H9 (cell line): ENCODE results near the gene CFAP97D2. TPM values are rescaled to one million over a fixed set of nuclear protein-coding genes. Genes with fewer than 3 reads are reported as not detected.
"Not testable (repeated sequence)": the region's sequence is repeated elsewhere in the genome, so short reads cannot be mapped to it uniquely, and the experiment has no call there.

ENCODE experiments used
- DNase-seq: peaks from one replicate; pipeline ENCODE4 v3.0.0-alpha.2; 2017
- H2AFZ ChIP-seq: one replicate; pipeline ENCODE4 v1.6.1; 2013; ENCODE audit warnings: mild to moderate bottlenecking, low read length, control low read depth, moderate library complexity
- H2AK5ac ChIP-seq: 2 replicates; pipeline ENCODE4 v1.6.1; 2013; ENCODE audit warnings: low read length, control low read depth, mixed read lengths; ENCODE audit not compliant: insufficient read length
- H2BK120ac ChIP-seq: one replicate; pipeline ENCODE4 v1.6.1; 2013; ENCODE audit warnings: low read depth, mild to moderate bottlenecking, low read length, control low read depth, inconsistent platforms; ENCODE audit not compliant: poor library complexity, severe bottlenecking
- H2BK12ac ChIP-seq: 2 replicates; pipeline ENCODE4 v1.6.1; 2013; ENCODE audit warnings: low read length, control low read depth, mixed read lengths, low read depth; ENCODE audit not compliant: insufficient read length
- H2BK15ac ChIP-seq: 2 replicates; pipeline ENCODE4 v1.6.1; 2013; ENCODE audit warnings: low read depth, low read length, control low read depth
- H2BK20ac ChIP-seq: one replicate; pipeline ENCODE4 v1.6.1; 2013; ENCODE audit warnings: low read depth, mild to moderate bottlenecking, low read length, control low read depth, inconsistent platforms; ENCODE audit not compliant: poor library complexity, severe bottlenecking
- H2BK5ac ChIP-seq: 2 replicates; pipeline ENCODE4 v1.6.1; 2013; ENCODE audit warnings: low read length, control low read depth, mixed read lengths; ENCODE audit not compliant: insufficient read length
- H3K14ac ChIP-seq: 2 replicates; pipeline ENCODE4 v1.6.1; 2013; ENCODE audit warnings: low read length, control low read depth; ENCODE audit not compliant: insufficient read depth
- H3K18ac ChIP-seq: 2 replicates; pipeline ENCODE4 v1.6.1; 2013; ENCODE audit warnings: low read depth, mild to moderate bottlenecking, mixed read lengths, low read length, control low read depth; ENCODE audit not compliant: insufficient read length
- H3K23ac ChIP-seq: 2 replicates; pipeline ENCODE4 v1.6.1; 2013; ENCODE audit warnings: low read length, control low read depth, mixed read lengths, low read depth; ENCODE audit not compliant: insufficient read length
- H3K23me2 ChIP-seq: 2 replicates; pipeline ENCODE4 v1.6.1; 2013; ENCODE audit warnings: low read depth, mild to moderate bottlenecking, mixed read lengths, low read length, control low read depth; ENCODE audit not compliant: insufficient read length, poor library complexity, severe bottlenecking
- H3K27ac ChIP-seq: 2 replicates; pipeline ENCODE4 v1.5.1; 2013; ENCODE audit warnings: low read length, control low read depth, mixed read lengths, low read depth; ENCODE audit not compliant: insufficient read length
- H3K27me3 ChIP-seq: 2 replicates; pipeline ENCODE4 v1.6.1; 2013; ENCODE audit warnings: low read length, control low read depth, inconsistent platforms; ENCODE audit not compliant: insufficient read depth
- H3K4ac ChIP-seq: 2 replicates; pipeline ENCODE4 v1.6.1; 2013; ENCODE audit warnings: low read depth, mild to moderate bottlenecking, control low read depth, inconsistent platforms, low read length, moderate library complexity
- H3K4me1 ChIP-seq: 2 replicates; pipeline ENCODE4 v1.6.1; 2013; ENCODE audit warnings: low read length, control low read depth, inconsistent platforms; ENCODE audit not compliant: insufficient read depth
- H3K4me2 ChIP-seq: 2 replicates; pipeline ENCODE4 v1.6.1; 2013; ENCODE audit warnings: low read length, control low read depth, mixed read lengths; ENCODE audit not compliant: insufficient read length, insufficient read depth
- H3K56ac ChIP-seq: 2 replicates; pipeline ENCODE4 v1.6.1; 2013; ENCODE audit warnings: low read depth, mild to moderate bottlenecking, mixed read lengths, low read length, control low read depth; ENCODE audit not compliant: insufficient read length
- H3K79me1 ChIP-seq: 2 replicates; pipeline ENCODE4 v1.6.1; 2013; ENCODE audit warnings: low read depth, mild to moderate bottlenecking, moderate library complexity, low read length, control low read depth, inconsistent platforms; ENCODE audit not compliant: insufficient read depth, poor library complexity, severe bottlenecking
- H3K79me2 ChIP-seq: 2 replicates; pipeline ENCODE4 v1.6.1; 2013; ENCODE audit warnings: low read length, control low read depth, inconsistent platforms; ENCODE audit not compliant: insufficient read depth
- H3K9ac ChIP-seq: 2 replicates; pipeline ENCODE4 v1.6.1; 2013; ENCODE audit warnings: low read length, control low read depth, mixed read lengths; ENCODE audit not compliant: insufficient read length; ENCODE audit errors: extremely low read depth
- H3K9me3 ChIP-seq: one replicate; pipeline ENCODE4 v1.6.1; 2013; ENCODE audit warnings: low read depth, low read length, inconsistent platforms; ENCODE audit not compliant: control insufficient read depth
- H3T11ph ChIP-seq: one replicate; pipeline ENCODE4 v1.6.1; 2013; ENCODE audit warnings: mild to moderate bottlenecking, low read length, control low read depth, inconsistent platforms
- H4K20me1 ChIP-seq: one replicate; pipeline ENCODE4 v1.6.1; 2013; ENCODE audit not compliant: control insufficient read depth, insufficient read length, insufficient read depth
- H4K5ac ChIP-seq: 2 replicates; pipeline ENCODE4 v1.6.1; 2013; ENCODE audit warnings: low read depth, mild to moderate bottlenecking, mixed read lengths, low read length, control low read depth; ENCODE audit not compliant: insufficient read length
- H4K8ac ChIP-seq: replicated peaks from 2 replicates; pipeline ENCODE4 v1.6.1; 2013; ENCODE audit warnings: low read length, control low read depth, mixed read lengths, low read depth; ENCODE audit not compliant: insufficient read length
- H4K91ac ChIP-seq: 2 replicates; pipeline ENCODE4 v1.6.1; 2013; ENCODE audit warnings: low read depth, mild to moderate bottlenecking, moderate library complexity, mixed read lengths, low read length, control low read depth; ENCODE audit not compliant: insufficient read length
- H3K27ac Mint-ChIP-seq, 3 experiments: 2 replicates in 2 of 3; 3 replicates in 1 of 3; pipeline ENCODE4 v1.8.0; 2020 to 2021; ENCODE audit warnings: mixed read lengths in 3 of 3, mild to moderate bottlenecking in 1 of 3, moderate library complexity in 1 of 3
- H3K27me3 Mint-ChIP-seq: 2 replicates; pipeline ENCODE4 v1.8.0; 2021; ENCODE audit warnings: low read depth, mild to moderate bottlenecking, moderate library complexity, mixed read lengths
- H3K36me3 Mint-ChIP-seq, 3 experiments: 2 replicates in 2 of 3; 3 replicates in 1 of 3; pipeline ENCODE4 v1.8.0; 2020 to 2021; ENCODE audit warnings: low read depth in 3 of 3, mixed read lengths in 3 of 3; ENCODE audit not compliant: insufficient read depth in 1 of 3
- H3K4me1 Mint-ChIP-seq, 2 experiments: 2 replicates each; pipeline ENCODE4 v1.8.0; 2020; ENCODE audit warnings: mixed read lengths in 2 of 2
- H3K4me3 Mint-ChIP-seq, 2 experiments: 2 replicates in 1 of 2; 3 replicates in 1 of 2; pipeline ENCODE4 v1.8.0; 2020 to 2021; ENCODE audit warnings: mild to moderate bottlenecking in 2 of 2, mixed read lengths in 2 of 2, moderate library complexity in 1 of 2
- H3K9me3 Mint-ChIP-seq, 2 experiments: 2 replicates in 1 of 2; 3 replicates in 1 of 2; pipeline ENCODE4 v1.8.0; 2020; ENCODE audit warnings: mild to moderate bottlenecking in 2 of 2, mixed read lengths in 2 of 2, moderate library complexity in 1 of 2
- CTCF ChIP-seq: fragments of 200-600 bp; sonication (generic); conservative IDR thresholded peaks from 3 replicates; pipeline ENCODE4 v1.8.0; 2021; ENCODE audit warnings: antibody characterized with exemption, mild to moderate bottlenecking
- WGBS: extraction: QIAGEN DNeasy Blood & Tissue Kit; methylation state at CpG from one replicate; pipeline ENCODE4 v1.1.7; 2013; ENCODE audit warnings: missing lambda C conversion rate, low lambda C conversion rate, mixed read lengths; ENCODE audit not compliant: insufficient read length; ENCODE audit errors: extremely low coverage; 5-methylcytosine and 5-hydroxymethylcytosine counted together
- total RNA-seq: library from RNA; stranded (reverse); gene quantifications from 2 replicates; pipeline ENCODE4 v1.2.1, GENCODE V29; 2021

CFAP97D2 gene
- total RNA-seq, 1 experiment from 2014 or later: not detected

GRCh38 chr13:114132419-114133121, 46.5 kb upstream of the CFAP97D2 start, which contains the start of gene RASA3:
TSS of gene RASA3 (minus strand) at chr13:114132623. CDS start at chr13:114132489, 134 bp downstream.
- Histone ChIP-seq H4K20me1 (no peaks in the 10 kb centered on the region), H2BK12ac (no peak within 1 kb of the TSS), H3K4me2 (peak within 1 kb of the TSS; percentile 96), H3K9ac (peak within 1 kb of the TSS; percentile 25), H3K18ac (peak within 1 kb of the TSS; percentile 13), H2AK5ac (no peak within 1 kb of the TSS), H3K4me1 (peaks cover 5% of the 10 kb centered on the region; the same call in 1 of the 2 replicates), H2BK20ac (no peak within 1 kb of the TSS), H3K4ac (no peak within 1 kb of the TSS), H3K14ac (peak within 1 kb of the TSS; percentile 41; the same call in 1 of the 2 replicates), H4K5ac (no peak within 1 kb of the TSS), H4K8ac (no peak within 1 kb of the TSS), H2BK5ac (no peak within 1 kb of the TSS), H2BK120ac (no peak within 1 kb of the TSS), H3K56ac (no peak within 1 kb of the TSS), H2AFZ (no peak within 1 kb of the TSS), H3K23me2 (peaks cover 10% of the 10 kb centered on the region), H3K79me2 (peaks cover 6% of the 10 kb centered on the region; the same call in 1 of the 2 replicates), H4K91ac (no peak within 1 kb of the TSS), H3T11ph (no peak within 1 kb of the TSS), H3K79me1 (peaks cover 3% of the 10 kb centered on the region), H3K27me3 (no peaks in the 10 kb centered on the region), H3K9me3 (no peaks in the 10 kb centered on the region), H2BK15ac (no peak within 1 kb of the TSS), H3K23ac (peak within 1 kb of the TSS; percentile 79), H3K27ac (no peak within 1 kb of the TSS)
- peaks cover 0 to 6% (median 0%) of the 10 kb centered on the region in 3 experiments; a peak in 2 of 7 replicates for H3K36me3 Mint-ChIP-seq
- DNase-seq: peak; percentile 90
- H3K4me1 Mint-ChIP-seq: peaks cover 44 to 48% of the 10 kb centered on the region in 2 experiments
- peaks cover 0 to 3% of the 10 kb centered on the region in 2 experiments; a peak in 2 of 5 replicates for H3K9me3 Mint-ChIP-seq
- peaks cover 18% of the 10 kb centered on the region for H3K27me3 Mint-ChIP-seq
- H3K4me3 Mint-ChIP-seq: peak within 1 kb of the TSS; percentile 89 to 95
- TF ChIP-seq CTCF: no peak
- peak within 1 kb of the TSS in 1 of 3 experiments; percentile 75; a peak in 2 of 7 replicates for H3K27ac Mint-ChIP-seq
- no CpG with 5 or more reads among the region's 81 CpGs for WGBS

GRCh38 chr13:114133126-114133525, 45.9 kb upstream of the CFAP97D2 start:
- not testable (repeated sequence) for H3K23ac ChIP-seq, H2BK120ac ChIP-seq, H3K27me3 ChIP-seq, H3K4me3 Mint-ChIP-seq, H3K27ac Mint-ChIP-seq, H3K14ac ChIP-seq, H4K5ac ChIP-seq, H3K18ac ChIP-seq, H3K36me3 Mint-ChIP-seq, DNase-seq, H2AFZ ChIP-seq, H3K56ac ChIP-seq, H2BK20ac ChIP-seq, H4K20me1 ChIP-seq, H3K4me2 ChIP-seq, H2BK12ac ChIP-seq, H3T11ph ChIP-seq, H3K79me2 ChIP-seq, H2BK5ac ChIP-seq, H4K8ac ChIP-seq, H3K9me3 Mint-ChIP-seq, H3K4me1 ChIP-seq, H2BK15ac ChIP-seq, H3K9ac ChIP-seq, H3K27ac ChIP-seq, H3K4ac ChIP-seq, H4K91ac ChIP-seq, H2AK5ac ChIP-seq, H3K79me1 ChIP-seq, H3K9me3 ChIP-seq
- peaks cover 10% of the 10 kb centered on the region for H3K23me2 ChIP-seq
- no CpG with 5 or more reads among the region's 9 CpGs for WGBS
- Mint-ChIP-seq H3K27me3 (peaks cover 18% of the 10 kb centered on the region), H3K4me1 (peaks cover 38 to 43% of the 10 kb centered on the region in 2 experiments)
